SK-N-SH treated with all-trans-retinoic acid at 6 μM for 48 hours (cell line): ENCODE measurements around the gene RGCC.

Experiments used
- ATAC-seq: fragments of 200-7000 bp; cut with Tn5 transposase; 3 replicates; pipeline ENCODE4 v1.9.1; 2020; ENCODE audit warnings: mild to moderate bottlenecking, moderate library complexity
- ARNTL ChIP-seq: fragments of 450-650 bp; formaldehyde crosslinking; IDR thresholded peaks from 2 replicates; pipeline ENCODE4 v1.5.0; 2020; ENCODE audit warnings: low read depth, mild to moderate bottlenecking, moderate library complexity, borderline replicate concordance
- BACH2 ChIP-seq: fragments of 250-450 bp; sonication (Bioruptor Pico); IDR thresholded peaks from 2 replicates; pipeline ENCODE4 v1.9.0; 2021; ENCODE audit warnings: mild to moderate bottlenecking, borderline replicate concordance
- CSDC2 ChIP-seq: fragments of 250-450 bp; sonication (Bioruptor Pico); IDR thresholded peaks from 2 replicates; pipeline ENCODE4 v1.5.0; 2020; ENCODE audit warnings: mild to moderate bottlenecking, moderate library complexity
- ESRRG ChIP-seq: fragments of 250-450 bp; sonication (Bioruptor Pico); IDR thresholded peaks from 2 replicates; pipeline ENCODE4 v1.6.1; 2021; ENCODE audit warnings: mild to moderate bottlenecking
- GLIS3 ChIP-seq: fragments of 250-450 bp; sonication (Bioruptor Pico); IDR thresholded peaks from 2 replicates; pipeline ENCODE4 v1.5.0; 2020; ENCODE audit warnings: mild to moderate bottlenecking, moderate library complexity
- ISL1 ChIP-seq: fragments of 250-450 bp; sonication (Bioruptor Pico); IDR thresholded peaks from 2 replicates; pipeline ENCODE4 v2.1.2; 2022; ENCODE audit warnings: mild to moderate bottlenecking, moderate library complexity
- OSR1 ChIP-seq: fragments of 250-450 bp; sonication (Bioruptor Pico); IDR thresholded peaks from 2 replicates; pipeline ENCODE4 v1.8.0; 2022; ENCODE audit warnings: moderate library complexity, mild to moderate bottlenecking, inconsistent platforms
- PPARA ChIP-seq: fragments of 250-450 bp; sonication (Bioruptor Pico); IDR thresholded peaks from 2 replicates; pipeline ENCODE4 v1.5.0; 2020; ENCODE audit warnings: mild to moderate bottlenecking, borderline replicate concordance
- RARB ChIP-seq: fragments of 250-450 bp; sonication (Bioruptor Pico); IDR thresholded peaks from 2 replicates; pipeline ENCODE4 v1.8.0; 2021; ENCODE audit warnings: mild to moderate bottlenecking, moderate library complexity
- TOX ChIP-seq: fragments of 250-450 bp; sonication (Bioruptor Pico); IDR thresholded peaks from 2 replicates; pipeline ENCODE4 v1.8.0; 2021; ENCODE audit warnings: mild to moderate bottlenecking, moderate library complexity, borderline replicate concordance
- TSHZ2 ChIP-seq: fragments of 250-450 bp; sonication (Bioruptor Pico); IDR thresholded peaks from 2 replicates; pipeline ENCODE4 v1.5.0; 2020; ENCODE audit warnings: mild to moderate bottlenecking, moderate library complexity
- ZC3H10 ChIP-seq: fragments of 250-450 bp; sonication (Bioruptor Pico); IDR thresholded peaks from 2 replicates; pipeline ENCODE4 v1.5.1; 2021; ENCODE audit warnings: mild to moderate bottlenecking, moderate library complexity
- ZFP3 ChIP-seq: fragments of 250-450 bp; sonication (Bioruptor Pico); IDR thresholded peaks from 2 replicates; pipeline ENCODE4 v1.5.0; 2020; ENCODE audit warnings: mild to moderate bottlenecking, moderate library complexity
- ZNF565 ChIP-seq: fragments of 450-650 bp; formaldehyde crosslinking; conservative IDR thresholded peaks from 2 replicates; pipeline ENCODE4 v1.5.0; 2020; ENCODE audit warnings: low read depth, mild to moderate bottlenecking, moderate library complexity
- ZNF8 ChIP-seq: fragments of 450-650 bp; formaldehyde crosslinking; IDR thresholded peaks from 2 replicates; pipeline ENCODE4 v1.5.0; 2020; ENCODE audit warnings: mild to moderate bottlenecking, moderate library complexity
- TF ChIP-seq, protein P1 (sequence below): fragments of 250-450 bp; sonication (Bioruptor Pico); IDR thresholded peaks from 2 replicates; pipeline ENCODE4 v1.5.1; 2020; ENCODE audit warnings: low read depth, mild to moderate bottlenecking, moderate library complexity
- TF ChIP-seq, protein P2 (sequence below): fragments of 250-450 bp; sonication (Bioruptor Pico); IDR thresholded peaks from 2 replicates; pipeline ENCODE4 v1.5.1; 2021; ENCODE audit warnings: mild to moderate bottlenecking, moderate library complexity
- TF ChIP-seq, protein P3 (sequence below): fragments of 250-450 bp; sonication (Bioruptor Pico); IDR thresholded peaks from 2 replicates; pipeline ENCODE4 v1.8.0; 2021; ENCODE audit warnings: low read depth, mild to moderate bottlenecking, moderate library complexity, borderline replicate concordance

The RGCC gene

GRCh38 chr13:41462427-41462826, 5.1 kb downstream of the RGCC start (continued):
- TF ChIP-seq PPARA (CRISPR knock-in tag) (no peak), ZNF565 (CRISPR knock-in tag) (no peak), GLIS3 (CRISPR knock-in tag) (no peak), ZFP3 (no peak), OSR1 (CRISPR knock-in tag) (no peak)
- TF ChIP-seq, all 23 proteins: peak for 0

GRCh38 chr13:41463838-41464602, 6.7 kb downstream of the RGCC start:
- no peak for ATAC-seq
- TF ChIP-seq TSHZ2 (CRISPR knock-in tag) (no peak), ZC3H10 (CRISPR knock-in tag) (no peak), OSR1 (CRISPR knock-in tag) (no peak), TOX (CRISPR knock-in tag) (no peak), PPARA (CRISPR knock-in tag) (no peak), RARB (CRISPR knock-in tag) (no peak), ARNTL (CRISPR knock-in tag) (no peak), BACH2 (CRISPR knock-in tag) (no peak)
- TF ChIP-seq, protein P1, sequence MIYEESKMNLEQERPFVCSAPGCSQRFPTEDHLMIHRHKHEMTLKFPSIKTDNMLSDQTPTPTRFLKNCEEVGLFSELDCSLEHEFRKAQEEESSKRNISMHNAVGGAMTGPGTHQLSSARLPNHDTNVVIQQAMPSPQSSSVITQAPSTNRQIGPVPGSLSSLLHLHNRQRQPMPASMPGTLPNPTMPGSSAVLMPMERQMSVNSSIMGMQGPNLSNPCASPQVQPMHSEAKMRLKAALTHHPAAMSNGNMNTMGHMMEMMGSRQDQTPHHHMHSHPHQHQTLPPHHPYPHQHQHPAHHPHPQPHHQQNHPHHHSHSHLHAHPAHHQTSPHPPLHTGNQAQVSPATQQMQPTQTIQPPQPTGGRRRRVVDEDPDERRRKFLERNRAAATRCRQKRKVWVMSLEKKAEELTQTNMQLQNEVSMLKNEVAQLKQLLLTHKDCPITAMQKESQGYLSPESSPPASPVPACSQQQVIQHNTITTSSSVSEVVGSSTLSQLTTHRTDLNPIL (CRISPR knock-in tag) = no peak
- TF ChIP-seq, protein P2, sequence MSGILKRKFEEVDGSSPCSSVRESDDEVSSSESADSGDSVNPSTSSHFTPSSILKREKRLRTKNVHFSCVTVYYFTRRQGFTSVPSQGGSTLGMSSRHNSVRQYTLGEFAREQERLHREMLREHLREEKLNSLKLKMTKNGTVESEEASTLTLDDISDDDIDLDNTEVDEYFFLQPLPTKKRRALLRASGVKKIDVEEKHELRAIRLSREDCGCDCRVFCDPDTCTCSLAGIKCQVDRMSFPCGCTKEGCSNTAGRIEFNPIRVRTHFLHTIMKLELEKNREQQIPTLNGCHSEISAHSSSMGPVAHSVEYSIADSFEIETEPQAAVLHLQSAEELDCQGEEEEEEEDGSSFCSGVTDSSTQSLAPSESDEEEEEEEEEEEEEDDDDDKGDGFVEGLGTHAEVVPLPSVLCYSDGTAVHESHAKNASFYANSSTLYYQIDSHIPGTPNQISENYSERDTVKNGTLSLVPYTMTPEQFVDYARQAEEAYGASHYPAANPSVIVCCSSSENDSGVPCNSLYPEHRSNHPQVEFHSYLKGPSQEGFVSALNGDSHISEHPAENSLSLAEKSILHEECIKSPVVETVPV (CRISPR knock-in tag) = no peak

DNA sequence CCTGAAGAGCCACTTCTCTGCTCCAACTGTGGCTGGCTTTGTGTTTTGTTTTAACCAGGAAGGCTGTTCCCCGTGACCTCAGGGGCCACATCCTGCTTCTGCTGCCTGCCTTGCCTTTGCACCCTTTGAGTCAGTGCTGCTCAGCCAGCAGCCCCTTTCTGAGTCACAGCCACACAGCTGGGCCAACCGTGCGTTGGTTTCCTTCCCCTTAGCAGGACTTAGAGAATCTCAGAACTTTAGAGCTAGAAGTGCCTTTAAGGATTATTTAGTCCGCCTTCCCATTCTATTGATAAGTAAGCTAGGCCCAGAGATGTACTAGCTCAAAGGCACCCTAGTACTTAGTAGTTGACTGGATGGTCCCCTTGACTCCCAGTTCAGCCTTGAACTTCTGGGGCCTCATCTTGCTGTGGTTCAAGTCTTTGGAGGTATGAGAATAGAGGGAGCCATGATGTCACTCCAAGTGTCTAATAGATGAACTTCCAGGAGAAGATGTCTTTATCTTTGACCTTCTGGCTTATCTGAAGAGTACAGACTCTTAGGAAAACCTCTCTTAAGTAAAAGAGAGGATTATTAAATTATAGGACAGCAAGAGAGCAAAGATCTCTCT, 8.0 kb downstream of the RGCC start:
- ATAC-seq = no peak
- no peak for TF ChIP-seq TSHZ2 (CRISPR knock-in tag)
- TF ChIP-seq PPARA (CRISPR knock-in tag) = no peak
- no peak for TF ChIP-seq ZFP3
- TF ChIP-seq ZNF8 (CRISPR knock-in tag) = no peak
- TF ChIP-seq ZNF565 (CRISPR knock-in tag) = no peak
- no peak for TF ChIP-seq CSDC2 (CRISPR knock-in tag)
- TF ChIP-seq ISL1 (CRISPR knock-in tag) = no peak
- TF ChIP-seq ZC3H10 (CRISPR knock-in tag) = no peak
- no peak for TF ChIP-seq ESRRG (CRISPR knock-in tag)
- TF ChIP-seq, protein P3, sequence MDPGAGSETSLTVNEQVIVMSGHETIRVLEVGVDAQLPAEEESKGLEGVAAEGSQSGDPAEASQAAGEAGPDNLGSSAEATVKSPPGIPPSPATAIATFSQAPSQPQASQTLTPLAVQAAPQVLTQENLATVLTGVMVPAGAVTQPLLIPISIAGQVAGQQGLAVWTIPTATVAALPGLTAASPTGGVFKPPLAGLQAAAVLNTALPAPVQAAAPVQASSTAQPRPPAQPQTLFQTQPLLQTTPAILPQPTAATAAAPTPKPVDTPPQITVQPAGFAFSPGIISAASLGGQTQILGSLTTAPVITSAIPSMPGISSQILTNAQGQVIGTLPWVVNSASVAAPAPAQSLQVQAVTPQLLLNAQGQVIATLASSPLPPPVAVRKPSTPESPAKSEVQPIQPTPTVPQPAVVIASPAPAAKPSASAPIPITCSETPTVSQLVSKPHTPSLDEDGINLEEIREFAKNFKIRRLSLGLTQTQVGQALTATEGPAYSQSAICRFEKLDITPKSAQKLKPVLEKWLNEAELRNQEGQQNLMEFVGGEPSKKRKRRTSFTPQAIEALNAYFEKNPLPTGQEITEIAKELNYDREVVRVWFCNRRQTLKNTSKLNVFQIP (CRISPR knock-in tag) = no peak
